Endothelial cell of umbilical vein (primary cell): Measurements from ENCODE around the gene LPP. TPM values are rescaled to one million over a fixed set of nuclear protein-coding genes. Genes with fewer than 3 reads are reported as not detected.

Experiments
- BruUV-seq: library from RNA; stranded (reverse); fragments of 400-500 nt; replicated peaks from 2 replicates; lab custom pipeline; 2021; lab: Mats Ljungman, UMichigan
- CTCF ChIA-PET: fragments of 300-600, 350-600 bp; sonication (Branson Sonifier 250); formaldehyde crosslinking; loops from one replicate; lab custom pipeline; 2021; ENCODE audit warnings: antibody characterized with exemption, inconsistent platforms; lab: Charles Lee
- POLR2A ChIA-PET: fragments of 300-600, 350-600 bp; sonication (Branson Sonifier 250); formaldehyde crosslinking; loops from one replicate; lab custom pipeline; 2021; ENCODE audit warnings: antibody characterized with exemption, inconsistent platforms; lab: Charles Lee
- DNase-seq: peaks from one replicate; pipeline ENCODE4 v3.0.0-alpha.2; 2011; ENCODE audit warnings: low read depth, low spot score
- FAIRE-seq: peaks from 2 replicates; lab custom pipeline; 2011; peaks lifted over from hg19 to GRCh38; lab: Jason Lieb, UNC
- H2AFZ ChIP-seq: 2 replicates; pipeline ENCODE4 v1.6.0; 2012; ENCODE audit warnings: low read depth, low read length, control low read depth, inconsistent platforms
- H3K27ac ChIP-seq: 2 replicates; pipeline ENCODE4 v1.5.1; 2011; ENCODE audit warnings: low read depth, mild to moderate bottlenecking, control low read depth, low read length, moderate library complexity; ENCODE audit not compliant: insufficient read depth
- H3K27me3 ChIP-seq, 2 experiments: 2 replicates each; pipeline versions ENCODE4 v1.6.0 to v1.6.1; 2011; ENCODE audit warnings: low read length in 2 of 2, mixed read lengths in 1 of 2; ENCODE audit not compliant: control insufficient read depth in 2 of 2, insufficient read depth in 2 of 2
- H3K36me3 ChIP-seq, 2 experiments: 2 replicates in 1 of 2; 3 replicates in 1 of 2; pipeline ENCODE4 v1.5.1; 2011; ENCODE audit warnings: low read length in 2 of 2, mild to moderate bottlenecking in 1 of 2, moderate library complexity in 1 of 2; ENCODE audit not compliant: control insufficient read depth in 2 of 2, insufficient read depth in 2 of 2; ENCODE audit errors: extremely low read depth in 1 of 2
- H3K4me1 ChIP-seq: 3 replicates; pipeline ENCODE4 v1.5.1; 2011; ENCODE audit warnings: mild to moderate bottlenecking, low read length; ENCODE audit not compliant: control insufficient read depth, insufficient read depth; ENCODE audit errors: extremely low read depth
- H3K4me2 ChIP-seq: 2 replicates; pipeline ENCODE4 v1.6.1; 2011; ENCODE audit warnings: low read length, control low read depth, mixed read lengths; ENCODE audit not compliant: insufficient read depth
- H3K4me3 ChIP-seq, 3 experiments: fragments of 200-600 bp in 1 of 3; sonication (generic), shearing (Covaris generic) in 1 of 3; replicated peaks in 1 of 3; 2 replicates each; pipeline ENCODE4 v1.5.1; 2011 to 2016; ENCODE audit warnings: control low read depth in 3 of 3, low read length in 3 of 3, mild to moderate bottlenecking in 2 of 3, inconsistent platforms in 1 of 3, low read depth in 1 of 3, moderate library complexity in 1 of 3; ENCODE audit not compliant: insufficient read depth in 1 of 3
- H3K79me2 ChIP-seq: 2 replicates; pipeline ENCODE4 v1.6.0; 2012; ENCODE audit warnings: low read length, inconsistent platforms; ENCODE audit not compliant: control insufficient read depth, insufficient read depth
- H3K9ac ChIP-seq: replicated peaks from 2 replicates; pipeline ENCODE3; 2011; ENCODE audit warnings: low read length, control low read depth; ENCODE audit not compliant: insufficient read depth; ENCODE audit errors: extremely low read depth
- H3K9me1 ChIP-seq: replicated peaks from 3 replicates; pipeline ENCODE4 v1.6.0; 2011; ENCODE audit warnings: mild to moderate bottlenecking, low read length; ENCODE audit not compliant: control insufficient read depth, insufficient read depth; ENCODE audit errors: extremely low read depth
- H3K9me3 ChIP-seq: replicated peaks from 2 replicates; pipeline ENCODE4 v1.5.1; 2012; ENCODE audit warnings: low read length, inconsistent platforms; ENCODE audit not compliant: control insufficient read depth, insufficient read depth
- H4K20me1 ChIP-seq: replicated peaks from 2 replicates; pipeline ENCODE3; 2011; ENCODE audit warnings: mild to moderate bottlenecking, low read length; ENCODE audit not compliant: control insufficient read depth, insufficient read depth; ENCODE audit errors: extremely low read depth
- CTCF ChIP-seq, 2 donors: IDR thresholded peaks; 1 replicate in 1 of 2; 2 replicates in 1 of 2; pipeline ENCODE4 v1.5.1; 2011; ENCODE audit warnings: low read length in 2 of 2, mild to moderate bottlenecking in 2 of 2, moderate library complexity in 2 of 2, control low read depth in 1 of 2, inconsistent platforms in 1 of 2, low read depth in 1 of 2; ENCODE audit not compliant: insufficient read depth in 1 of 2; ENCODE audit errors: extremely low read depth in 1 of 2
- EZH2 ChIP-seq: IDR thresholded peaks from 2 replicates; pipeline ENCODE4 v1.6.1; 2012; ENCODE audit warnings: borderline replicate concordance, low read depth, mild to moderate bottlenecking, moderate library complexity, low read length, inconsistent platforms; ENCODE audit not compliant: severe bottlenecking
- FOS ChIP-seq: IDR thresholded peaks from 2 replicates; pipeline ENCODE4 v1.6.1; 2011; ENCODE audit warnings: mild to moderate bottlenecking, low read length, moderate library complexity, borderline replicate concordance; ENCODE audit not compliant: insufficient read depth
- GATA2 ChIP-seq: IDR thresholded peaks from 2 replicates; pipeline ENCODE4 v1.7.0; 2011; ENCODE audit warnings: low read depth, mild to moderate bottlenecking, moderate library complexity, mixed read lengths, low read length; ENCODE audit not compliant: insufficient read length, insufficient read depth
- JUN ChIP-seq: IDR thresholded peaks from 2 replicates; pipeline ENCODE4 v1.6.1; 2011; ENCODE audit warnings: borderline replicate concordance, low read depth; ENCODE audit not compliant: insufficient read length, insufficient read depth
- MYC ChIP-seq: IDR thresholded peaks from one replicate; pipeline ENCODE4 v1.6.1; 2011; ENCODE audit warnings: mild to moderate bottlenecking, low read depth, low read length
- POLR2A ChIP-seq: IDR thresholded peaks from 2 replicates; pipeline ENCODE4 v1.6.1; 2012; ENCODE audit warnings: low read depth, mild to moderate bottlenecking, control low read depth, low read length
- POLR2AphosphoS5 ChIP-seq: IDR thresholded peaks from 2 replicates; pipeline ENCODE4 v1.6.1; 2012; ENCODE audit warnings: low read depth, mild to moderate bottlenecking, control low read depth, low read length, moderate library complexity; ENCODE audit not compliant: insufficient read depth
- dilution Hi-C: fragments of 300-500 bp; cut with MboI; formaldehyde crosslinking; loops from one replicate; pipeline ENCODE4 v1.15.0; 2019; ENCODE audit warnings: low sequenced_read_pairs; ENCODE audit not compliant: extremely low pct_ligation_motif_present
- intact Hi-C: fragments of 100-400 bp; cut with micrococcal nuclease; formaldehyde crosslinking; loops from one replicate; pipeline ENCODE4 v1.10.0; 2022
- polyA plus RNA-seq, 4 experiments: library from polyadenylated mRNA; depleted of rRNA in 3 of 4; stranded (reverse) in 3 of 4; unstranded in 1 of 4; fragments of >200 nt; gene quantifications; 2 replicates each; pipeline versions ENCODE4 v1.2.1 to v1.2.3, GENCODE V29; 2011 to 2012; ENCODE audit warnings: missing spikeins in 1 of 4
- total RNA-seq: library from RNA; stranded (reverse); gene quantifications from 2 replicates; pipeline ENCODE4 v1.2.3, GENCODE V29; 2021

LPP gene
- total and polyA plus RNA-seq, 2 donors (not counting 3 experiments of a cell fraction or from before 2014, with no cell fraction given) = 16.9 to 153 TPM

- ChIA-PET POLR2A (no interaction called here), CTCF (interaction anchor here (1.0 to 1.3 kb wide), 2 partner anchors 27 to 135 kb away, joined by 3 read pairs; no protein-coding TSS in a partner anchor)
- Histone ChIP-seq H3K36me3 (peaks cover 0 to 2% of the 10 kb centered on the region in 2 experiments), H3K4me3 (no peak overlapping the region), H3K27me3 (no peaks in the 10 kb centered on the region), H3K9me3 (no peaks in the 10 kb centered on the region), H3K9me1 (no peaks in the 10 kb centered on the region), H4K20me1 (no peaks in the 10 kb centered on the region), H3K4me1 (no peaks in the 10 kb centered on the region), H3K9ac (no peak overlapping the region), H2AFZ (no peak overlapping the region), H3K79me2 (no peaks in the 10 kb centered on the region), H3K4me2 (no peak overlapping the region), H3K27ac (no peak overlapping the region)
- FAIRE-seq (no peak), DNase-seq (no peak)
- intact Hi-C loops (no loop called here), dilution Hi-C loops (no loop called here)
- no TSS peak for BruUV-seq
- TF ChIP-seq GATA2 (no peak), JUN (no peak), MYC (no peak), FOS (no peak)
Measured at GRCh38 chr3:188480011-188480410, 326.1 kb downstream of the LPP start.

GRCh38 chr3:188482929-188483328, 329.0 kb downstream of the LPP start:
- DNase-seq = no peak
- Histone ChIP-seq H3K4me2 (no peak overlapping the region), H3K4me1 (no peaks in the 10 kb centered on the region), H2AFZ (no peak overlapping the region), H3K9me1 (no peaks in the 10 kb centered on the region), H3K27ac (no peak overlapping the region), H3K4me3 (no peak overlapping the region), H3K9me3 (no peaks in the 10 kb centered on the region), H3K79me2 (no peaks in the 10 kb centered on the region), H4K20me1 (no peaks in the 10 kb centered on the region), H3K36me3 (peaks cover 0 to 2% of the 10 kb centered on the region in 2 experiments), H3K9ac (no peak overlapping the region), H3K27me3 (no peaks in the 10 kb centered on the region)
- FAIRE-seq = no peak
- intact Hi-C loops (no loop called here), dilution Hi-C loops (no loop called here)
- TF ChIP-seq GATA2 = no peak
- no peak for TF ChIP-seq POLR2AphosphoS5
- TF ChIP-seq EZH2 = no peak
- TF ChIP-seq CTCF (IDR thresholded peaks at IDR 0.05; ENCODE audit: extremely low read depth in 1 of 2, insufficient read depth in 1 of 2, low read depth in 1 of 2, low read length in 2 of 2) = no peak
- TF ChIP-seq POLR2A = no peak
- BruUV-seq = no TSS peak
- CTCF ChIA-PET = no interaction called here
- POLR2A ChIA-PET = no interaction called here
